ENCODE results near the gene RNF146. TPM values are rescaled to one million over a fixed set of nuclear protein-coding genes. Genes with fewer than 3 reads are reported as not detected.
"Not testable (repeated sequence)": the region's sequence is repeated elsewhere in the genome, so short reads cannot be mapped to it uniquely, and the experiment has no call there.

RNF146 gene
- total RNA-seq, 1 donor from 2014 or later, result 20.5 TPM

- H3K9me3 Mint-ChIP-seq; intact Hi-C loops (cut with micrococcal nuclease); H3K4me3 Mint-ChIP-seq; H3K4me1 Mint-ChIP-seq (ENCODE audit: low read depth); H3K27ac Mint-ChIP-seq; DNase-seq (ENCODE audit: low spot score); H3K27me3 Mint-ChIP-seq (ENCODE audit: insufficient read depth): not testable (repeated sequence)
- H3K36me3 Mint-ChIP-seq (ENCODE audit: low read depth), result peaks cover 13% of the 10 kb centered on the region
Observed at GRCh38 chr6:127331256-127331655, 64.6 kb downstream of the RNF146 start.

DNA sequence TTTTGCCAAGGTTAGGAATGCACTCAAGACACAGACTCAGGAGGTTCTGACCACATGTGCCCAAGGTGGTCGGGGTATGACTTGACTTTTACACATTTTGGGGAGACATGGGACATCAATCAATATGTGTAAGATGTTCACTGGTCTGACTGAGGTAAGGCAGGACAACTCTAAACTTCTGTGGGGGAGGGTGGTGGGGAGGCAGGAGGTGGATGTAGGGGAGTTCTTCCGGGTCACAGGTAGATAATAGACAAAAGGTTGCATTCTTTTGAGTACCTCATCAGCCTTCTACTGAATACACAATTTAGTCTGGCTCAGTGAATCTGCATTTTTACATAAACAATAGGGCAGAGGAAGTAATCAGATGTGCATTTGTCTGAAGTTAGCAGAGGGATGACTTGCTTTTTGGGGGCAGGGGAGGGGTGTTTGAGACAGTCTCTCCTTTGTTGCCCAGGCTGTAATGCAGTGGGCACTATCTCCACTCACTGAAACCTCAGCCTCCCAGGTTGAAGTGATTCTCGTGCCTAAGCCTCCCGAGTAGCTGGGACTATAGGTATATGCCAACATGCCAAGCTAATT lies 65.8 kb downstream of the RNF146 start:
- Mint-ChIP-seq H3K36me3 (ENCODE audit: low read depth) (peaks cover 15% of the 10 kb centered on the region), H3K9me3 (no peaks in the 10 kb centered on the region), H3K27ac (no peak overlapping the region), H3K4me1 (ENCODE audit: low read depth) (peaks cover 14% of the 10 kb centered on the region), H3K4me3 (no peak overlapping the region), H3K27me3 (ENCODE audit: insufficient read depth) (no peaks in the 10 kb centered on the region)
- DNase-seq (ENCODE audit: low spot score), result no peak
- intact Hi-C loops (cut with micrococcal nuclease), result no loop called here

Other genes with a start within 250 kb of the RNF146 start
- not detected in 2 replicates for gene RSPO3, start 148.2 kb upstream of the RNF146 start, total RNA-seq
- 57.4 and 61.8 TPM in 2 replicates for gene ECHDC1, start 76.7 kb downstream of the RNF146 start, total RNA-seq
- 14.7 and 16.9 TPM in 2 replicates for gene KIAA0408, start 192.5 kb downstream of the RNF146 start, total RNA-seq

Data from activated T-helper 1 cell treated with anti-CD3 and anti-CD28 coated beads, Interleukin-12 subunit alpha, Interleukin-12 subunit beta, Interleukin-2, Interleukin-4 antibody, amounts not matched to agents 30 ng/mL and 10 ng/mL and 1 ng/mL, durations not matched to agents 14 hours and 24 hours and 36 hours (primary cell).